IPS-20b (cell line): ENCODE results near the gene SORCS1.

Experiments used
- H3K27ac ChIP-seq: one replicate; pipeline ENCODE4 v1.5.1; 2013; ENCODE audit warnings: low read length
- H3K27me3 ChIP-seq: 2 replicates; pipeline ENCODE4 v1.6.1; 2013; ENCODE audit warnings: mild to moderate bottlenecking, low read length, inconsistent platforms; ENCODE audit not compliant: insufficient read depth
- H3K36me3 ChIP-seq: 2 replicates; pipeline ENCODE4 v1.6.1; 2013; ENCODE audit warnings: low read depth, mild to moderate bottlenecking, inconsistent platforms, low read length, moderate library complexity; ENCODE audit not compliant: insufficient read depth
- H3K4me1 ChIP-seq: 2 replicates; pipeline ENCODE4 v1.6.1; 2013; ENCODE audit warnings: mild to moderate bottlenecking, control low read depth, inconsistent platforms, low read length, moderate library complexity; ENCODE audit not compliant: insufficient read depth
- H3K4me3 ChIP-seq: 2 replicates; pipeline ENCODE4 v1.5.1; 2013; ENCODE audit warnings: mild to moderate bottlenecking, low read length, inconsistent platforms
- H3K9ac ChIP-seq: 2 replicates; pipeline ENCODE4 v1.6.1; 2013; ENCODE audit warnings: low read depth, mild to moderate bottlenecking, inconsistent platforms, low read length, moderate library complexity
- H3K9me3 ChIP-seq: 2 replicates; pipeline ENCODE4 v1.6.1; 2013; ENCODE audit warnings: mild to moderate bottlenecking, low read depth, low read length, inconsistent platforms; ENCODE audit not compliant: insufficient read depth

The SORCS1 gene

DNA sequence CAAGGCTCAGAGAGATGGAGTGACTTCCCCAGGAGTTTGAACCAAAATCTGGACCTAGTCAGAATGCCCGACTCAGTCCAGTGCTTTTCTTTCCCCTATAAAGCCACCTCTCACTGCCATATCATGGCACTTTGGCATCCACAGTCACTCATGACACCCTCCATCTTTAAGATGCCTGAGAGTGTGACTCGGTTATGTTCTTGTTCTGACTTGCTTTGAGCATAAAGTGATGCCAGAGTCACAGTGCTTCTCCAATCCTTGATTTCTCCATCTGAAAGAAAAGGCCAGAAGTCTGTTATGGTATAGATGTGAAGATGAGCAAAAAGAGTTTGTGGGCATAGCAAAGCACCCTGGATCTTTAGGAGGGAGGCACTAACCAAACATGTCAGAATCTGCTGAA is 538.1 kb downstream of the SORCS1 start:
- no peaks in the 10 kb centered on the region for H3K36me3 ChIP-seq
- H3K27ac ChIP-seq, result no peak overlapping the region
- H3K4me3 ChIP-seq, result no peak overlapping the region
- no peak overlapping the region for H3K9ac ChIP-seq
- H3K27me3 ChIP-seq, result no peaks in the 10 kb centered on the region
- no peaks in the 10 kb centered on the region for H3K9me3 ChIP-seq
- no peaks in the 10 kb centered on the region for H3K4me1 ChIP-seq

DNA sequence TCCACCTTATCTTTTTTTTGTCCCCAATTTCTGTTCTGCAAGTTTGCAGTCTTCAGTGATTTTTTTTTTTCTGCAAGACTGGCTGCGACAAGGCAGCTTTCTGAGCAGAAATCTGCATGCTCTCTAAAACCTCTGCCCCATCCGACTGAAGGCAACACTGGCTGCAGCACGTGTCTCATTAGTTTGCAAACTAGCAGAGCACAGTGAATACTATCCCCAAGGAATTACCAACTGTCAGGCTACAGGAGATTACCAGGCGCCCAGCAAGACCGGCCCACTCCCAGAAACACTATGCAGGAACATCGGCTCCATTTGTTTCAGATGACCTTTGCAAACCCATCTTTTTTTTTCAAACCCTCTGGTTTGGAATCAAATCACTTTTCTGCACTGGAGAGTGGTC is 538.8 kb downstream of the SORCS1 start:
- no peaks in the 10 kb centered on the region for H3K36me3 ChIP-seq
- no peaks in the 10 kb centered on the region for H3K9me3 ChIP-seq
- H3K4me1 ChIP-seq, result no peaks in the 10 kb centered on the region
- H3K27me3 ChIP-seq, result no peaks in the 10 kb centered on the region
- H3K9ac ChIP-seq, result no peak overlapping the region
- no peak overlapping the region for H3K4me3 ChIP-seq
- no peak overlapping the region for H3K27ac ChIP-seq

GRCh38 chr10:106619346-106619745 is 545.2 kb downstream of the SORCS1 start:
- Histone ChIP-seq H3K9me3 (no peaks in the 10 kb centered on the region), H3K27me3 (peaks cover 51% of the 10 kb centered on the region), H3K36me3 (no peaks in the 10 kb centered on the region), H3K9ac (no peak overlapping the region), H3K27ac (no peak overlapping the region), H3K4me1 (no peaks in the 10 kb centered on the region; the same call in 1 of the 2 replicates), H3K4me3 (no peak overlapping the region)

- no peak overlapping the region for H3K27ac ChIP-seq
- H3K4me3 ChIP-seq, result no peak overlapping the region
- no peaks in the 10 kb centered on the region; the same call in 1 of the 2 replicates for H3K4me1 ChIP-seq
- H3K36me3 ChIP-seq, result no peaks in the 10 kb centered on the region
- H3K9ac ChIP-seq, result no peak overlapping the region
- H3K27me3 ChIP-seq, result peaks cover 58% of the 10 kb centered on the region
- no peaks in the 10 kb centered on the region for H3K9me3 ChIP-seq
Observed at GRCh38 chr10:106618646-106619045, 545.9 kb downstream of the SORCS1 start.

- Histone ChIP-seq H3K4me3 (no peak overlapping the region), H3K9me3 (no peaks in the 10 kb centered on the region), H3K27ac (no peak overlapping the region), H3K4me1 (no peaks in the 10 kb centered on the region; the same call in 1 of the 2 replicates), H3K36me3 (no peaks in the 10 kb centered on the region), H3K9ac (no peak overlapping the region), H3K27me3 (peaks cover 58% of the 10 kb centered on the region)
Observed at GRCh38 chr10:106615081-106615480, 549.4 kb downstream of the SORCS1 start.

DNA sequence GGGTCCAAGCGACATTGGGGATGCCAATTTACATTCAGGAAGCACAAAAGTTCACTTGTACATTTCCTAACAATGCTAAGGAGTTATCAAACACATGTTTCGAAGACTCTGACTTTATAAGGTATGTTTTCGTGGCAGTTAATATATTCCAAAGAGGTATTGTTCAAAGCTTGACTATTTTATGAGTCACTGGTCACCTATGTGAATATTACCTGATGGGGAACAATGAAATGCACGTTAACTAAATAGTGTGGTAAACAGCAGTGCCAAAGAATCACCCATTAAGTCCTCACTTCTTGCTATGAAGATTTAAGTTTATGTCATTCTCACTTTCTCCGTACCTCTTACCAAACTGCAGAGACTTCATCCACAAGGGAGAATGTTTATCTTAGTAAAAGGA is 550.2 kb downstream of the SORCS1 start:
- H3K9me3 ChIP-seq, result no peaks in the 10 kb centered on the region
- no peak overlapping the region for H3K9ac ChIP-seq
- H3K27ac ChIP-seq, result no peak overlapping the region
- H3K36me3 ChIP-seq, result no peaks in the 10 kb centered on the region
- H3K4me3 ChIP-seq, result no peak overlapping the region
- peaks cover 56% of the 10 kb centered on the region for H3K27me3 ChIP-seq
- H3K4me1 ChIP-seq, result no peaks in the 10 kb centered on the region; the same call in 1 of the 2 replicates

GRCh38 chr10:106612381-106612780 is 552.1 kb downstream of the SORCS1 start:
- Histone ChIP-seq H3K27ac (no peak overlapping the region), H3K4me1 (no peaks in the 10 kb centered on the region; the same call in 1 of the 2 replicates), H3K27me3 (peaks cover 44% of the 10 kb centered on the region), H3K36me3 (no peaks in the 10 kb centered on the region), H3K9me3 (no peaks in the 10 kb centered on the region), H3K4me3 (no peak overlapping the region), H3K9ac (no peak overlapping the region)

- Histone ChIP-seq H3K27ac (no peak overlapping the region), H3K4me1 (no peaks in the 10 kb centered on the region; the same call in 1 of the 2 replicates)
Observed at GRCh38 chr10:106609470-106610266, 554.8 kb downstream of the SORCS1 start.

DNA sequence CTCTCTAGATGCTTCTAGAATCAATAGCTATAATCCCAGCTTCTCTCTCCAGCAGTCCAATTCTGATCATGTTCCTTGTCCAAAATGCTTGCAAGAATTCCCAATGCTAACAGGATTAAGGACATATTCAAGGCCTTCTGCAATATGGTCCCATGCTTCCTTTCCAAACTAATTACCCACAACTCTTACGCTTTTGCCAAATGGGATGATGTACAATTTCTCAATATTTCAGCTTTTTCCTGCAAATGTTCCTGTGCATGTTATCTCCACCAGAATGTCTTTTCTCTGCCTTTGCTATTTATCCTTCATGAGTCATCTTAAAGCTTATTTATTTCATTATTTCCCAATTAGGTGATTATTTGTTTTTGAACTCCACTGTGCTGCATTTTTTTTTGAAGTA is 556.4 kb downstream of the SORCS1 start:
- H3K4me1 ChIP-seq, result no peaks in the 10 kb centered on the region
- H3K27me3 ChIP-seq, result peaks cover under 1% of the 10 kb centered on the region; the same call in 1 of the 2 replicates
- no peak overlapping the region for H3K9ac ChIP-seq
- no peak overlapping the region for H3K27ac ChIP-seq
- no peak overlapping the region for H3K4me3 ChIP-seq
- H3K36me3 ChIP-seq, result no peaks in the 10 kb centered on the region
- no peaks in the 10 kb centered on the region for H3K9me3 ChIP-seq

More at GRCh38 chr10:106609470-106610266, 554.8 kb downstream of the SORCS1 start:
- no peaks in the 10 kb centered on the region for H3K9me3 ChIP-seq
- peaks cover 17% of the 10 kb centered on the region for H3K27me3 ChIP-seq
- H3K4me3 ChIP-seq, result no peak overlapping the region
- H3K9ac ChIP-seq, result no peak overlapping the region
- no peaks in the 10 kb centered on the region for H3K36me3 ChIP-seq

- no peak overlapping the region for H3K4me3 ChIP-seq
- H3K27me3 ChIP-seq, result no peaks in the 10 kb centered on the region
- no peaks in the 10 kb centered on the region for H3K4me1 ChIP-seq
- H3K27ac ChIP-seq, result no peak overlapping the region
- H3K9ac ChIP-seq, result no peak overlapping the region
- no peaks in the 10 kb centered on the region for H3K36me3 ChIP-seq
- H3K9me3 ChIP-seq, result no peaks in the 10 kb centered on the region
Observed at GRCh38 chr10:106595281-106595680, 569.2 kb downstream of the SORCS1 start.

GRCh38 chr10:106593876-106594275 is 570.6 kb downstream of the SORCS1 start:
- Histone ChIP-seq H3K4me1 (no peaks in the 10 kb centered on the region), H3K36me3 (no peaks in the 10 kb centered on the region), H3K9me3 (no peaks in the 10 kb centered on the region), H3K27me3 (no peaks in the 10 kb centered on the region), H3K9ac (no peak overlapping the region), H3K4me3 (no peak overlapping the region), H3K27ac (no peak overlapping the region)

DNA sequence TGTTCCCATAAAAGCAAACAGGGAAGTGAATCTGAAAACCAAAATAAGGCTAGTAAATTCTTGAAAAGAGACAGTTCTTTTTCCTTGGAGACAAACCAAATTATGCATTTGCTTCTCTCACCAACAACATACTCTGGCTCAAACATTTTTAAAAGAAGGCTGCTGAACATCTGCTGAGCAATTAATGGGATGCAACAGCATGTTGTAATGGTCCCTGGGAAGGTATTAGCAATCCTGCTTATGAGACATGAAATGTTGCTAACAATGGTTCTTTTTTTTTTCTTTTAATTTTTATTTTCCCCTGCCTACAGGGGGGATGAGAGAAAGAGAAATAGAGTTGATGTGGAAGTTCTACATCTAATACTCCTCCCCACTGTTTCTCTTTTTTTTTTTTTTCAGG is 572.1 kb downstream of the SORCS1 start:
- Histone ChIP-seq H3K9me3 (no peaks in the 10 kb centered on the region), H3K27me3 (no peaks in the 10 kb centered on the region), H3K4me1 (no peaks in the 10 kb centered on the region), H3K36me3 (no peaks in the 10 kb centered on the region), H3K9ac (no peak overlapping the region), H3K4me3 (no peak overlapping the region), H3K27ac (no peak overlapping the region)
